Liver (tissue), 9 donors: ENCODE results near the gene MOB1A. TPM values are rescaled to one million over a fixed set of nuclear protein-coding genes. Genes with fewer than 3 reads are reported as not detected.

Experiments used
- DNase-seq: peaks from one replicate; pipeline ENCODE4 v3.0.0-alpha.2; 2017; ENCODE audit warnings: low spot score
- H3K27ac ChIP-seq, 2 donors: one replicate each; pipeline ENCODE4 v1.7.0; 2013; ENCODE audit warnings: inconsistent platforms in 2 of 2, low read length in 2 of 2, control low read depth in 1 of 2, low read depth in 1 of 2, mild to moderate bottlenecking in 1 of 2
- H3K27me3 ChIP-seq, 4 donors: one replicate each; pipeline versions ENCODE4 v1.6.1 to v1.7.0; 2013; ENCODE audit warnings: low read length in 3 of 4, inconsistent platforms in 1 of 4, mild to moderate bottlenecking in 1 of 4, moderate library complexity in 1 of 4; ENCODE audit not compliant: control insufficient read depth in 4 of 4, insufficient read depth in 4 of 4
- H3K36me3 ChIP-seq, 4 donors: one replicate each; pipeline versions ENCODE4 v1.6.1 to v1.7.0; 2013; ENCODE audit warnings: low read length in 3 of 4, mild to moderate bottlenecking in 3 of 4, low read depth in 1 of 4, moderate library complexity in 1 of 4; ENCODE audit not compliant: control insufficient read depth in 4 of 4, insufficient read depth in 3 of 4
- H3K4me1 ChIP-seq, 4 donors: one replicate each; pipeline versions ENCODE4 v1.6.1 to v1.7.0; 2013; ENCODE audit warnings: low read length in 3 of 4, mild to moderate bottlenecking in 3 of 4, moderate library complexity in 1 of 4; ENCODE audit not compliant: control insufficient read depth in 4 of 4, insufficient read depth in 4 of 4
- H3K4me3 ChIP-seq, 3 donors: one replicate each; pipeline versions ENCODE4 v1.6.1 to v1.7.0; 2013; ENCODE audit warnings: low read length in 3 of 3, control low read depth in 1 of 3, low read depth in 1 of 3, mild to moderate bottlenecking in 1 of 3
- H3K9ac ChIP-seq, 2 donors: one replicate each; pipeline ENCODE4 v1.7.0; 2013; ENCODE audit warnings: low read length in 2 of 2, mild to moderate bottlenecking in 2 of 2, moderate library complexity in 2 of 2, control low read depth in 1 of 2, low read depth in 1 of 2
- H3K9me3 ChIP-seq, 4 donors: one replicate each; pipeline versions ENCODE4 v1.6.1 to v1.7.0; 2013; ENCODE audit warnings: low read length in 3 of 4; ENCODE audit not compliant: control insufficient read depth in 4 of 4
- ATF3 ChIP-seq: IDR thresholded peaks from 2 replicates; pipeline ENCODE4 v1.6.1; 2016; ENCODE audit warnings: antibody characterized with exemption
- EGR1 ChIP-seq, 2 donors: IDR thresholded peaks; 2 replicates each; pipeline ENCODE4 v1.6.1; 2016 to 2018; ENCODE audit warnings: antibody characterized with exemption in 2 of 2, low read depth in 2 of 2
- FOXA2 ChIP-seq: IDR thresholded peaks from 2 replicates; pipeline ENCODE4 v1.6.1; 2016; ENCODE audit warnings: antibody characterized with exemption
- GABPA ChIP-seq, 2 donors: IDR thresholded peaks in 1 of 2; conservative IDR thresholded peaks in 1 of 2; 2 replicates each; pipeline ENCODE4 v1.6.1; 2016; ENCODE audit warnings: antibody characterized with exemption in 2 of 2, mild to moderate bottlenecking in 1 of 2, moderate library complexity in 1 of 2
- HNF4A ChIP-seq, 2 donors: conservative IDR thresholded peaks; 2 replicates each; pipeline ENCODE4 v1.6.1; 2016; ENCODE audit warnings: antibody characterized with exemption in 2 of 2, mild to moderate bottlenecking in 2 of 2
- HNF4G ChIP-seq: IDR thresholded peaks from 2 replicates; pipeline ENCODE4 v1.6.1; 2016; ENCODE audit warnings: antibody characterized with exemption
- JUND ChIP-seq, 2 donors: IDR thresholded peaks; 2 replicates each; pipeline ENCODE4 v1.6.1; 2016; ENCODE audit warnings: antibody characterized with exemption in 2 of 2
- MAX ChIP-seq: IDR thresholded peaks from 2 replicates; pipeline ENCODE4 v1.6.1; 2016; ENCODE audit warnings: antibody characterized with exemption
- NR2F2 ChIP-seq: IDR thresholded peaks from 2 replicates; pipeline ENCODE4 v1.6.1; 2016; ENCODE audit warnings: antibody characterized with exemption
- RAD21 ChIP-seq, 2 donors: IDR thresholded peaks; 2 replicates each; pipeline ENCODE4 v1.6.1; 2016; ENCODE audit warnings: antibody characterized with exemption in 2 of 2, mild to moderate bottlenecking in 2 of 2
- REST ChIP-seq: IDR thresholded peaks from 2 replicates; pipeline ENCODE4 v1.6.1; 2016; ENCODE audit warnings: antibody characterized with exemption, mild to moderate bottlenecking
- RXRA ChIP-seq, 2 donors: IDR thresholded peaks; 2 replicates each; pipeline ENCODE4 v1.6.1; 2017 to 2018; ENCODE audit warnings: antibody characterized with exemption in 2 of 2, mild to moderate bottlenecking in 1 of 2
- SP1 ChIP-seq: IDR thresholded peaks from 2 replicates; pipeline ENCODE4 v1.6.1; 2018; ENCODE audit warnings: antibody characterized with exemption, mild to moderate bottlenecking
- YY1 ChIP-seq: IDR thresholded peaks from 2 replicates; pipeline ENCODE4 v1.6.1; 2016; ENCODE audit warnings: antibody characterized with exemption, mild to moderate bottlenecking
- polyA plus RNA-seq, 2 donors: library from polyadenylated mRNA; stranded (reverse) in 1 of 2; unstranded in 1 of 2; fragments of 200-250 nt in 1 of 2; fragments of >200 nt in 1 of 2; fragmentation: Nextera tagmentation in 1 of 2; extraction: Ambion mirVana in 1 of 2; gene quantifications; one replicate each; pipeline versions ENCODE4 v1.2.1 to v1.2.3, GENCODE V29; 2013 to 2015
- total RNA-seq, 2 donors: library from RNA; depleted of rRNA; stranded (reverse); fragments of >200 nt; gene quantifications; one replicate each; pipeline ENCODE4 v1.2.3, GENCODE V29; 2014
- TF ChIP-seq, protein P1 (sequence below): IDR thresholded peaks from 2 replicates; pipeline ENCODE4 v1.6.1; 2016; ENCODE audit warnings: antibody characterized with exemption
- TF ChIP-seq, protein P2 (sequence below): fragments of 150-350 bp; IDR thresholded peaks from 2 replicates; pipeline ENCODE4 v1.5.1; 2017; ENCODE audit warnings: improper control_type of control experiment, low read depth, low read length; ENCODE audit not compliant: missing input control
- donor health status: healthy.
- donor health status: healthy.
- donor health status: healthy.
- donor health status: healthy.
- donor health status: healthy.

MOB1A gene
- total and polyA plus RNA-seq, 4 donors = 15.5 to 44.7 (median 23.0) TPM

DNA sequence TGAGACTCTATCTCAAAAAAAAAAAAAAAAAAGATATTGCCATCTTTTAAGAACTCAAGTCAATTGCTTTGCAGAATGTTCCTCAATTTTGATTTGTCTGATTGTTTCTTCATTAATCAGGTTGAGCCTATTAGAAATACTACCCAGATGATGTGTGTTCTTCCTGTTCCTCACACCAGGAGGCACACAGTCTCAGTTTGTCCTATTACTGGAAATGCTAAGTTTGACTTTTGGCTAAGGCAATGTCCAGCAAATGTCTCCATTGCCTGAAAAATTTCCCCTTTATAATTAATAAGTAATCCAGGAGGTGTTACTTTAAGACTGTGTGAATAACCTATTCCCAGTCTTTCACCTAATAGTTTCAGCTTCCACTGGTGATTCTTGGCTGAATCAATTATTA lies 59.3 kb downstream of the MOB1A start:
- no peaks in the 10 kb centered on the region for H3K36me3 ChIP-seq
- no peak overlapping the region for H3K27ac ChIP-seq
- peaks cover 2 to 12% (median 3%) of the 10 kb centered on the region in 4 donors for H3K9me3 ChIP-seq
- no peak overlapping the region for H3K4me3 ChIP-seq
- no peak for DNase-seq
- no peaks in the 10 kb centered on the region for H3K27me3 ChIP-seq
- H3K4me1 ChIP-seq = peaks cover 0 to 1% (median 0%) of the 10 kb centered on the region in 4 donors
- TF ChIP-seq SP1 = no peak
- H3K9ac ChIP-seq = no peak overlapping the region

DNA sequence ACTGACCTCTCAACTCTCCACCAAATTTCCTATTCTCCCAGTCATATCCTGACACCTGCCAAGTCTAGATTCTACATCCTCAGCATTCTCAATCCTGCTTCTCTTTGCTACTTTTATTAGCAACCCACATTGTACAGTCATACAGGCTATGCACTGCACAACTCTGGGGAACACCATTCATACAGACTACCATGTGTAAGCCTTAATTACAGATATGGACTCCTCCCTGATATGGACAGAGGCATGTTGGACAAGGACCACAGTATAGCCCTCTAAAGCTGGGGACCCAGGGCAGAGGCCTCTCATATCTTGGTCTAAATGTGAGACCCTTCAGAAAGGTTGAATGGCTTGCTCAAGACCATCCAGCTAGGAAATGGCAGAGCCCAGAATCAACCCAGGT lies 67.3 kb downstream of the MOB1A start:
- Histone ChIP-seq H3K27me3 (no peaks in the 10 kb centered on the region), H3K9me3 (no peaks in the 10 kb centered on the region), H3K27ac (no peak overlapping the region), H3K9ac (no peak overlapping the region), H3K4me3 (no peak overlapping the region), H3K4me1 (no peaks in the 10 kb centered on the region), H3K36me3 (no peaks in the 10 kb centered on the region)
- no peak for DNase-seq
- TF ChIP-seq ATF3 = no peak
- TF ChIP-seq RXRA (IDR thresholded peaks at IDR 0.05) = no peak
- TF ChIP-seq RAD21 (IDR thresholded peaks at IDR 0.05) = no peak
- TF ChIP-seq FOXA2 = no peak
- TF ChIP-seq SP1 = no peak
- TF ChIP-seq, protein P1, sequence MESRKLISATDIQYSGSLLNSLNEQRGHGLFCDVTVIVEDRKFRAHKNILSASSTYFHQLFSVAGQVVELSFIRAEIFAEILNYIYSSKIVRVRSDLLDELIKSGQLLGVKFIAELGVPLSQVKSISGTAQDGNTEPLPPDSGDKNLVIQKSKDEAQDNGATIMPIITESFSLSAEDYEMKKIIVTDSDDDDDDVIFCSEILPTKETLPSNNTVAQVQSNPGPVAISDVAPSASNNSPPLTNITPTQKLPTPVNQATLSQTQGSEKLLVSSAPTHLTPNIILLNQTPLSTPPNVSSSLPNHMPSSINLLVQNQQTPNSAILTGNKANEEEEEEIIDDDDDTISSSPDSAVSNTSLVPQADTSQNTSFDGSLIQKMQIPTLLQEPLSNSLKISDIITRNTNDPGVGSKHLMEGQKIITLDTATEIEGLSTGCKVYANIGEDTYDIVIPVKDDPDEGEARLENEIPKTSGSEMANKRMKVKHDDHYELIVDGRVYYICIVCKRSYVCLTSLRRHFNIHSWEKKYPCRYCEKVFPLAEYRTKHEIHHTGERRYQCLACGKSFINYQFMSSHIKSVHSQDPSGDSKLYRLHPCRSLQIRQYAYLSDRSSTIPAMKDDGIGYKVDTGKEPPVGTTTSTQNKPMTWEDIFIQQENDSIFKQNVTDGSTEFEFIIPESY = no peak
- TF ChIP-seq, protein P2, sequence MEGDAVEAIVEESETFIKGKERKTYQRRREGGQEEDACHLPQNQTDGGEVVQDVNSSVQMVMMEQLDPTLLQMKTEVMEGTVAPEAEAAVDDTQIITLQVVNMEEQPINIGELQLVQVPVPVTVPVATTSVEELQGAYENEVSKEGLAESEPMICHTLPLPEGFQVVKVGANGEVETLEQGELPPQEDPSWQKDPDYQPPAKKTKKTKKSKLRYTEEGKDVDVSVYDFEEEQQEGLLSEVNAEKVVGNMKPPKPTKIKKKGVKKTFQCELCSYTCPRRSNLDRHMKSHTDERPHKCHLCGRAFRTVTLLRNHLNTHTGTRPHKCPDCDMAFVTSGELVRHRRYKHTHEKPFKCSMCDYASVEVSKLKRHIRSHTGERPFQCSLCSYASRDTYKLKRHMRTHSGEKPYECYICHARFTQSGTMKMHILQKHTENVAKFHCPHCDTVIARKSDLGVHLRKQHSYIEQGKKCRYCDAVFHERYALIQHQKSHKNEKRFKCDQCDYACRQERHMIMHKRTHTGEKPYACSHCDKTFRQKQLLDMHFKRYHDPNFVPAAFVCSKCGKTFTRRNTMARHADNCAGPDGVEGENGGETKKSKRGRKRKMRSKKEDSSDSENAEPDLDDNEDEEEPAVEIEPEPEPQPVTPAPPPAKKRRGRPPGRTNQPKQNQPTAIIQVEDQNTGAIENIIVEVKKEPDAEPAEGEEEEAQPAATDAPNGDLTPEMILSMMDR = no peak
- no peak for TF ChIP-seq EGR1 (IDR thresholded peaks at IDR 0.05; ENCODE audit: low read depth in 2 of 2)
- no peak for TF ChIP-seq HNF4A (conservative IDR thresholded peaks at IDR 0.05)
- no peak for TF ChIP-seq YY1
- TF ChIP-seq GABPA (IDR thresholded peaks at IDR 0.05 in 1 of 2, conservative IDR thresholded peaks at IDR 0.05 in 1 of 2) = no peak
- TF ChIP-seq MAX = no peak
- TF ChIP-seq NR2F2 = no peak
- no peak for TF ChIP-seq JUND (IDR thresholded peaks at IDR 0.05)
- no peak for TF ChIP-seq HNF4G
- TF ChIP-seq REST = no peak
